Panc1 (cell line): ENCODE measurements around the gene ABTB2. TPM values are rescaled to one million over a fixed set of nuclear protein-coding genes. Genes with fewer than 3 reads are reported as not detected.

Experiments
- ATAC-seq: fragments of 200-7000 bp; cut with Tn5 transposase; 2 replicates; pipeline ENCODE4 v1.9.1; 2020; ENCODE audit warnings: mild to moderate bottlenecking, moderate library complexity
- BruUV-seq: library from RNA; stranded (reverse); fragments of 400-500 nt; replicated peaks from 2 replicates; lab custom pipeline; 2021; lab: Mats Ljungman, UMichigan
- CTCF ChIA-PET: fragments of 300-600 bp; sonication (Branson Sonifier 250); formaldehyde crosslinking; loops from one replicate; lab custom pipeline; 2022; ENCODE audit warnings: antibody characterized with exemption; lab: Charles Lee
- POLR2A ChIA-PET: fragments of 300-600 bp; sonication (Branson Sonifier 250); formaldehyde crosslinking; loops from one replicate; lab custom pipeline; 2022; ENCODE audit warnings: antibody characterized with exemption; lab: Charles Lee
- DNase-seq: peaks from one replicate; pipeline ENCODE4 v3.0.0-alpha.2; 2010; ENCODE audit warnings: low read depth, low spot score
- H3K27ac ChIP-seq: 2 replicates; pipeline ENCODE4 v1.5.1; 2011; ENCODE audit warnings: mild to moderate bottlenecking, low read length, inconsistent platforms
- H3K27me3 ChIP-seq: fragments of 200-500 bp; sonication (Bioruptor generic); 2 replicates; pipeline ENCODE4 v1.6.0; 2014; ENCODE audit warnings: low read length, inconsistent platforms; ENCODE audit not compliant: control insufficient read depth, insufficient read depth
- H3K36me3 ChIP-seq: fragments of 200-500 bp; sonication (Bioruptor generic); 2 replicates; pipeline ENCODE4 v1.5.1; 2014; ENCODE audit warnings: inconsistent platforms, mild to moderate bottlenecking, low read length, moderate library complexity; ENCODE audit not compliant: control insufficient read depth, insufficient read depth
- H3K4me1 ChIP-seq: 2 replicates; pipeline ENCODE4 v1.5.1; 2011; ENCODE audit warnings: inconsistent platforms, mild to moderate bottlenecking, low read length, moderate library complexity; ENCODE audit not compliant: control insufficient read depth, insufficient read depth
- H3K4me3 ChIP-seq, 2 experiments: 2 replicates each; pipeline ENCODE4 v1.5.1; 2011 to 2012; ENCODE audit warnings: low read depth in 2 of 2, low read length in 2 of 2, mild to moderate bottlenecking in 2 of 2, inconsistent platforms in 1 of 2, moderate library complexity in 1 of 2
- H3K9me3 ChIP-seq: fragments of 200-500 bp; sonication (Bioruptor generic); 2 replicates; pipeline ENCODE4 v1.5.1; 2014; ENCODE audit warnings: low read depth, mild to moderate bottlenecking, inconsistent platforms, low read length, moderate library complexity; ENCODE audit not compliant: control insufficient read depth, insufficient read depth
- POLR2AphosphoS5 ChIP-seq: IDR thresholded peaks from 2 replicates; pipeline ENCODE4 v1.6.1; 2012; ENCODE audit warnings: mild to moderate bottlenecking, low read depth, low read length, moderate library complexity
- SIN3A ChIP-seq: IDR thresholded peaks from 2 replicates; pipeline ENCODE4 v1.6.1; 2012; ENCODE audit warnings: low read depth, mild to moderate bottlenecking, low read length, moderate library complexity, borderline replicate concordance; ENCODE audit not compliant: insufficient read depth
- TCF7L2 ChIP-seq: IDR thresholded peaks from 2 replicates; pipeline ENCODE4 v1.6.1; 2011; ENCODE audit warnings: mild to moderate bottlenecking, low read depth, low read length, inconsistent platforms
- in situ Hi-C: cut with HindIII; loops from 2 replicates; pipeline ENCODE4 v1.10.0; 2016; ENCODE audit warnings: low sequenced_read_pairs, low pct_unique_long_range_greater_than_20kb
- intact Hi-C: fragments of 100-400 bp; cut with micrococcal nuclease; formaldehyde crosslinking; loops from one replicate; pipeline ENCODE4 v1.10.0; 2022; ENCODE audit not compliant: unreplicated experiment
- total RNA-seq: library from RNA; stranded (reverse); gene quantifications from one replicate; pipeline ENCODE4 v1.2.1, GENCODE V29; 2021; ENCODE audit not compliant: unreplicated experiment
- TF ChIP-seq, protein P1 (sequence below): fragments of 450-650 bp; IDR thresholded peaks from 2 replicates; pipeline ENCODE4 v1.5.1; 2017; ENCODE audit warnings: mild to moderate bottlenecking
- TF ChIP-seq, protein P2 (sequence below), 2 experiments: IDR thresholded peaks; 2 replicates each; pipeline ENCODE4 v1.6.1; 2011 to 2012; ENCODE audit warnings: low read depth in 2 of 2, control low read depth in 1 of 2, low read length in 1 of 2, mild to moderate bottlenecking in 1 of 2, moderate library complexity in 1 of 2; ENCODE audit not compliant: insufficient read depth in 1 of 2

The ABTB2 gene
- total RNA-seq, 1 experiment from 2014 or later = 22.7 TPM

DNA sequence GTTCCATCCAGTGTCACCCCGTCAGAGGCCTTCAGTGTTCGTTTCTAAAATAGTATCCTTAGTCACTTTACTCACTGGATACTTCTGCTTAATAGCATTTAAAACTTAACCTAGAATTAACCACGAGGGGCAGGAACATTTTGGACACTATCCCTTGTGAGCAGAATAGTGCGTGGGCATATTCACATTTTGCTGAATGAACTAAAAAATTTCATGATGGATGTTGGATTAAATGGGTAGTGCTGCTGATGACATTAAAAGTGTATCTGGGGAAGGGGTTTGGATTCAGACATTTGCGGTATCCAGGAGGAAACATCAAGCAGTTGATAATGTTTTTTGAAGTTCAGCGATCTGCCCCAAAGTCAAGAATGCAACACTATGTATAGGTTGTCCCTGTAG lies 253.1 kb downstream of the ABTB2 start:
- H3K4me1 ChIP-seq = peaks cover 21% of the 10 kb centered on the region
- in situ Hi-C loops = no loop called here
- H3K4me3 ChIP-seq = peak overlapping the region; percentile 75 to 93
- DNase-seq (peak; percentile 0), ATAC-seq (peak; percentile 2; the same call in 1 of the 2 replicates)
- intact Hi-C loops = no loop called here
- H3K27ac ChIP-seq = peak overlapping the region; percentile 98
- no peaks in the 10 kb centered on the region for H3K27me3 ChIP-seq
- no TSS peak for BruUV-seq
- TF ChIP-seq, protein P1, sequence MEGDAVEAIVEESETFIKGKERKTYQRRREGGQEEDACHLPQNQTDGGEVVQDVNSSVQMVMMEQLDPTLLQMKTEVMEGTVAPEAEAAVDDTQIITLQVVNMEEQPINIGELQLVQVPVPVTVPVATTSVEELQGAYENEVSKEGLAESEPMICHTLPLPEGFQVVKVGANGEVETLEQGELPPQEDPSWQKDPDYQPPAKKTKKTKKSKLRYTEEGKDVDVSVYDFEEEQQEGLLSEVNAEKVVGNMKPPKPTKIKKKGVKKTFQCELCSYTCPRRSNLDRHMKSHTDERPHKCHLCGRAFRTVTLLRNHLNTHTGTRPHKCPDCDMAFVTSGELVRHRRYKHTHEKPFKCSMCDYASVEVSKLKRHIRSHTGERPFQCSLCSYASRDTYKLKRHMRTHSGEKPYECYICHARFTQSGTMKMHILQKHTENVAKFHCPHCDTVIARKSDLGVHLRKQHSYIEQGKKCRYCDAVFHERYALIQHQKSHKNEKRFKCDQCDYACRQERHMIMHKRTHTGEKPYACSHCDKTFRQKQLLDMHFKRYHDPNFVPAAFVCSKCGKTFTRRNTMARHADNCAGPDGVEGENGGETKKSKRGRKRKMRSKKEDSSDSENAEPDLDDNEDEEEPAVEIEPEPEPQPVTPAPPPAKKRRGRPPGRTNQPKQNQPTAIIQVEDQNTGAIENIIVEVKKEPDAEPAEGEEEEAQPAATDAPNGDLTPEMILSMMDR = no peak
- TF ChIP-seq SIN3A (no peak), TCF7L2 (no peak), POLR2AphosphoS5 (no peak)
- TF ChIP-seq, protein P2, sequence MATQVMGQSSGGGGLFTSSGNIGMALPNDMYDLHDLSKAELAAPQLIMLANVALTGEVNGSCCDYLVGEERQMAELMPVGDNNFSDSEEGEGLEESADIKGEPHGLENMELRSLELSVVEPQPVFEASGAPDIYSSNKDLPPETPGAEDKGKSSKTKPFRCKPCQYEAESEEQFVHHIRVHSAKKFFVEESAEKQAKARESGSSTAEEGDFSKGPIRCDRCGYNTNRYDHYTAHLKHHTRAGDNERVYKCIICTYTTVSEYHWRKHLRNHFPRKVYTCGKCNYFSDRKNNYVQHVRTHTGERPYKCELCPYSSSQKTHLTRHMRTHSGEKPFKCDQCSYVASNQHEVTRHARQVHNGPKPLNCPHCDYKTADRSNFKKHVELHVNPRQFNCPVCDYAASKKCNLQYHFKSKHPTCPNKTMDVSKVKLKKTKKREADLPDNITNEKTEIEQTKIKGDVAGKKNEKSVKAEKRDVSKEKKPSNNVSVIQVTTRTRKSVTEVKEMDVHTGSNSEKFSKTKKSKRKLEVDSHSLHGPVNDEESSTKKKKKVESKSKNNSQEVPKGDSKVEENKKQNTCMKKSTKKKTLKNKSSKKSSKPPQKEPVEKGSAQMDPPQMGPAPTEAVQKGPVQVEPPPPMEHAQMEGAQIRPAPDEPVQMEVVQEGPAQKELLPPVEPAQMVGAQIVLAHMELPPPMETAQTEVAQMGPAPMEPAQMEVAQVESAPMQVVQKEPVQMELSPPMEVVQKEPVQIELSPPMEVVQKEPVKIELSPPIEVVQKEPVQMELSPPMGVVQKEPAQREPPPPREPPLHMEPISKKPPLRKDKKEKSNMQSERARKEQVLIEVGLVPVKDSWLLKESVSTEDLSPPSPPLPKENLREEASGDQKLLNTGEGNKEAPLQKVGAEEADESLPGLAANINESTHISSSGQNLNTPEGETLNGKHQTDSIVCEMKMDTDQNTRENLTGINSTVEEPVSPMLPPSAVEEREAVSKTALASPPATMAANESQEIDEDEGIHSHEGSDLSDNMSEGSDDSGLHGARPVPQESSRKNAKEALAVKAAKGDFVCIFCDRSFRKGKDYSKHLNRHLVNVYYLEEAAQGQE (IDR thresholded peaks at IDR 0.05; ENCODE audit: insufficient read depth in 1 of 2, low read depth in 2 of 2, low read length in 1 of 2) = no peak
- ChIA-PET CTCF (no interaction called here), POLR2A (interaction anchor here (0.7 kb wide), 1 partner anchor 103 kb away, joined by 3 read pairs; no protein-coding TSS in a partner anchor)
- no peaks in the 10 kb centered on the region for H3K9me3 ChIP-seq
- H3K36me3 ChIP-seq = peaks cover 40% of the 10 kb centered on the region

Other genes starting within 250 kb of the ABTB2 start
- gene CAT, start 80.9 kb upstream of the ABTB2 start, total RNA-seq = 65.9 TPM
- not detected for gene ELF5, start 155.8 kb upstream of the ABTB2 start, total RNA-seq